ENCODE data around the gene AMOT.

DNA sequence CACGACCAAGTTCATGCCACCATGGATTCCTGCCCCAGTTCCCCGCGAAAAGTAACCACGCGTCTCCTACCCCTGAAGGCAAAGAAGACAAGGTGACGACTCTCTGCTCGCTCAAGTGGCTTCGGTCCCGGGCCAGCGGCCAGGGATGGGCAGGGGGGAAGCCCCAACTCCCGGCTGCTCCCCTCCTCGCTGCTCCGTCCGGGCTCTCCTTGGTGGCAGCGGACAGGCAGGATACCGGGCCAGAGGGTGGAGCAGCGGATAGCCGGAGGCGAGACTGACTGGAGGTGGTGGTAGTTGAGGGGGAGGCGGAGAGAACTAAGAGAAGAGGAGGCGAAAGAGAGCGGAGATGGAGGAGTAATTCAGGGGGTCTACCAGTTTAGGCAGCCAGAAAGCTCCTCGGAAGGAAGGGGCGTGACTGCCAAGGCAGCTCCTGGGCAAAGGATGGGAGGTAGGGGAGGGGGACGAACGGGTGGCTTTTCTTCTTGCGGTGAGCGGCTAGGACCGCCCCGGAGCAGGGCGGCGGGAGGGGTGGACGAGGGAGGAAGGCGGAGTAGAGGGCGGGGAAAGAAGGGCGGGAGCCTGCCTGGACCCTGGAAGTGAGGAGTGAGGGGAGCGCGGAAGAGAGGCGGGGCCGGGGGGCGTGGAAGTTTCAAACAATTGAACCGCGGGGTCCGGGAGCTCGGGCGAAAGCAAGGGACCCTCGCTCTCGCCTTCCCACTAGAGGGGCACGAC lies at the start of gene AMOT:
- TF ChIP-seq POLR2A (IDR thresholded peaks at IDR 0.05): no peak
- TF ChIP-seq, protein P1, sequence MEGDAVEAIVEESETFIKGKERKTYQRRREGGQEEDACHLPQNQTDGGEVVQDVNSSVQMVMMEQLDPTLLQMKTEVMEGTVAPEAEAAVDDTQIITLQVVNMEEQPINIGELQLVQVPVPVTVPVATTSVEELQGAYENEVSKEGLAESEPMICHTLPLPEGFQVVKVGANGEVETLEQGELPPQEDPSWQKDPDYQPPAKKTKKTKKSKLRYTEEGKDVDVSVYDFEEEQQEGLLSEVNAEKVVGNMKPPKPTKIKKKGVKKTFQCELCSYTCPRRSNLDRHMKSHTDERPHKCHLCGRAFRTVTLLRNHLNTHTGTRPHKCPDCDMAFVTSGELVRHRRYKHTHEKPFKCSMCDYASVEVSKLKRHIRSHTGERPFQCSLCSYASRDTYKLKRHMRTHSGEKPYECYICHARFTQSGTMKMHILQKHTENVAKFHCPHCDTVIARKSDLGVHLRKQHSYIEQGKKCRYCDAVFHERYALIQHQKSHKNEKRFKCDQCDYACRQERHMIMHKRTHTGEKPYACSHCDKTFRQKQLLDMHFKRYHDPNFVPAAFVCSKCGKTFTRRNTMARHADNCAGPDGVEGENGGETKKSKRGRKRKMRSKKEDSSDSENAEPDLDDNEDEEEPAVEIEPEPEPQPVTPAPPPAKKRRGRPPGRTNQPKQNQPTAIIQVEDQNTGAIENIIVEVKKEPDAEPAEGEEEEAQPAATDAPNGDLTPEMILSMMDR (IDR thresholded peaks at IDR 0.05): no peak
